Gastrocnemius medialis (tissue), 4 donors: ENCODE data around the gene CD72. TPM values are rescaled to one million over a fixed set of nuclear protein-coding genes. Genes with fewer than 3 reads are reported as not detected.
A peak's percentile ranks its signal among the peaks of the same experiment; 100 is the strongest.
"Not testable (repeated sequence)": the region's sequence is repeated elsewhere in the genome, so short reads cannot be mapped to it uniquely, and the experiment has no call there.

Experiments used
- ATAC-seq, 2 donors: fragments of 150-250 bp; one replicate each; pipeline ENCODE4 v1.9.1; 2016
- DNase-seq, 2 donors: peaks; one replicate each; pipeline ENCODE4 v3.0.0-alpha.2; 2019
- H3K27ac ChIP-seq, 4 donors: fragments of 200-600 bp; sonication (generic); 1 replicate in 1 of 4; 2 replicates in 3 of 4; pipeline ENCODE4 v1.5.1; 2016 to 2018; ENCODE audit warnings: mild to moderate bottlenecking in 2 of 4, moderate library complexity in 1 of 4
- H3K27me3 ChIP-seq, 3 donors: fragments of 200-600 bp; sonication (generic) in 2 of 3; 1 replicate in 1 of 3; 2 replicates in 2 of 3; pipeline versions ENCODE4 v1.5.1 to v1.6.0; 2016 to 2019; ENCODE audit warnings: mild to moderate bottlenecking in 1 of 3, moderate library complexity in 1 of 3
- H3K36me3 ChIP-seq, 2 donors: fragments of 200-600 bp; sonication (generic) in 1 of 2; one replicate each; pipeline ENCODE4 v1.5.1; 2017 to 2018
- H3K4me1 ChIP-seq, 2 donors: fragments of 200-600 bp; sonication (generic) in 1 of 2; one replicate each; pipeline ENCODE4 v1.5.1; 2016 to 2017; ENCODE audit warnings: mild to moderate bottlenecking in 2 of 2
- H3K4me3 ChIP-seq, 4 donors: fragments of 200-600 bp; sonication (generic) in 3 of 4; 1 replicate in 1 of 4; 2 replicates in 3 of 4; pipeline ENCODE4 v1.5.1; 2016 to 2019; ENCODE audit warnings: mild to moderate bottlenecking in 2 of 4
- H3K9me3 ChIP-seq, 3 donors: fragments of 200-600 bp; sonication (generic) in 2 of 3; 1 replicate in 1 of 3; 2 replicates in 2 of 3; pipeline ENCODE4 v1.5.1; 2016 to 2019
- CTCF ChIP-seq, 5 experiments: fragments of 450-650 bp in 3 of 5; fragments of 200-600 bp in 2 of 5; sonication (generic) in 2 of 5; IDR thresholded peaks in 4 of 5; conservative IDR thresholded peaks in 1 of 5; 1 replicate in 4 of 5; 2 replicates in 1 of 5; pipeline ENCODE4 v1.5.1; 2016 to 2019; ENCODE audit warnings: antibody characterized with exemption in 5 of 5, mild to moderate bottlenecking in 3 of 5, moderate library complexity in 3 of 5
- POLR2A ChIP-seq, 2 donors: fragments of 450-650 bp; IDR thresholded peaks; one replicate each; pipeline ENCODE4 v1.6.1; 2017; ENCODE audit warnings: antibody characterized with exemption in 2 of 2, mild to moderate bottlenecking in 2 of 2, moderate library complexity in 2 of 2
- in situ Hi-C, 4 donors: fragments of 200-750 bp; cut with MboI; loops; one replicate each; pipeline versions ENCODE4 v1.15.0 to v1.8.0; 2017; ENCODE audit warnings: low sequenced_read_pairs in 4 of 4
- intact Hi-C: fragments of 100-400 bp; cut with DNase I; formaldehyde crosslinking; loops from one replicate; pipeline ENCODE4 v1.15.1; 2023; ENCODE audit warnings: low total_unique reads
- total RNA-seq, 4 donors: library from RNA; depleted of rRNA; stranded (reverse); fragments of >200 nt; gene quantifications; one replicate each; pipeline versions ENCODE4 v1.1.0 to v1.2.3, GENCODE V29; 2016

Gene CD72
- total RNA-seq, 4 donors from 2014 or later: 0.40 to 18.3 (median 0.68) TPM

GRCh38 chr9:35615981-35616680 lies 2.1 kb downstream of the CD72 start:
- H3K27ac ChIP-seq: no peak overlapping the region
- H3K4me3 ChIP-seq: no peak overlapping the region
- no peak for TF ChIP-seq CTCF (IDR thresholded peaks at IDR 0.05 in 4 of 5, conservative IDR thresholded peaks at IDR 0.05 in 1 of 5)
- no peak for TF ChIP-seq POLR2A (IDR thresholded peaks at IDR 0.05)
- peaks cover 6 to 17% (median 10%) of the 10 kb centered on the region in 3 donors for H3K27me3 ChIP-seq
- no peaks in the 10 kb centered on the region for H3K36me3 ChIP-seq
- intact Hi-C loops: no loop called here
- in situ Hi-C loops: no loop called here
- DNase-seq: no peak
- ATAC-seq: no peak
- H3K4me1 ChIP-seq: peaks cover 0 to 4% of the 10 kb centered on the region in 2 donors
- no peaks in the 10 kb centered on the region for H3K9me3 ChIP-seq

- Histone ChIP-seq H3K9me3 (no peaks in the 10 kb centered on the region), H3K4me1 (peaks cover 10 to 15% of the 10 kb centered on the region in 2 donors), H3K27me3 (peaks cover 6 to 15% (median 10%) of the 10 kb centered on the region in 3 donors), H3K27ac (no peak overlapping the region), H3K36me3 (peaks cover 0 to 2% of the 10 kb centered on the region in 2 donors), H3K4me3 (no peak overlapping the region)
- ATAC-seq (no peak), DNase-seq (no peak)
- in situ Hi-C loops: no loop called here
- intact Hi-C loops: no loop called here
- TF ChIP-seq POLR2A (IDR thresholded peaks at IDR 0.05): no peak
- TF ChIP-seq CTCF (IDR thresholded peaks at IDR 0.05 in 4 of 5, conservative IDR thresholded peaks at IDR 0.05 in 1 of 5): no peak
These were observed 5.4 kb downstream of the CD72 start for GRCh38 chr9:35612843-35613242.

- H3K27ac ChIP-seq, H3K9me3 ChIP-seq, DNase-seq, H3K27me3 ChIP-seq, H3K4me3 ChIP-seq, H3K36me3 ChIP-seq, intact Hi-C loops, in situ Hi-C loops, ATAC-seq: not testable (repeated sequence)
- peaks cover 11 to 12% of the 10 kb centered on the region in 2 donors for H3K4me1 ChIP-seq
These were observed 6.1 kb downstream of the CD72 start for GRCh38 chr9:35612066-35612465.

GRCh38 chr9:35611230-35611797 lies 6.9 kb downstream of the CD72 start:
- DNase-seq: no peak
- H3K27me3 ChIP-seq: no peaks in the 10 kb centered on the region

More at GRCh38 chr9:35611230-35611797, 6.9 kb downstream of the CD72 start:
- no peak overlapping the region for H3K27ac ChIP-seq
- TF ChIP-seq CTCF (IDR thresholded peaks at IDR 0.05 in 4 of 5, conservative IDR thresholded peaks at IDR 0.05 in 1 of 5): peak in 4 of 5 experiments; percentile 31 to 67 (median 41)
- no peak for TF ChIP-seq POLR2A (IDR thresholded peaks at IDR 0.05)
- peak; percentile 27 to 30 for ATAC-seq
- no peaks in the 10 kb centered on the region for H3K9me3 ChIP-seq
- intact Hi-C loops: no loop called here
- in situ Hi-C loops: no loop called here
- no peak overlapping the region for H3K4me3 ChIP-seq
- H3K36me3 ChIP-seq: peaks cover 0 to 9% of the 10 kb centered on the region in 2 donors
- H3K4me1 ChIP-seq: peaks cover 17 to 19% of the 10 kb centered on the region in 2 donors
